ENCODE results near the gene WNT9A. TPM values are rescaled to one million over a fixed set of nuclear protein-coding genes. Genes with fewer than 3 reads are reported as not detected.
A peak's percentile ranks its signal among the peaks of the same experiment; 100 is the strongest.

Gene WNT9A
- total and polyA plus RNA-seq, 9 of the 15 experiments (the other 6 are each of a cell fraction or from before 2014, with no cell fraction given), result 0.04 to 0.17 (median 0.10) TPM; not detected in 4

DNA sequence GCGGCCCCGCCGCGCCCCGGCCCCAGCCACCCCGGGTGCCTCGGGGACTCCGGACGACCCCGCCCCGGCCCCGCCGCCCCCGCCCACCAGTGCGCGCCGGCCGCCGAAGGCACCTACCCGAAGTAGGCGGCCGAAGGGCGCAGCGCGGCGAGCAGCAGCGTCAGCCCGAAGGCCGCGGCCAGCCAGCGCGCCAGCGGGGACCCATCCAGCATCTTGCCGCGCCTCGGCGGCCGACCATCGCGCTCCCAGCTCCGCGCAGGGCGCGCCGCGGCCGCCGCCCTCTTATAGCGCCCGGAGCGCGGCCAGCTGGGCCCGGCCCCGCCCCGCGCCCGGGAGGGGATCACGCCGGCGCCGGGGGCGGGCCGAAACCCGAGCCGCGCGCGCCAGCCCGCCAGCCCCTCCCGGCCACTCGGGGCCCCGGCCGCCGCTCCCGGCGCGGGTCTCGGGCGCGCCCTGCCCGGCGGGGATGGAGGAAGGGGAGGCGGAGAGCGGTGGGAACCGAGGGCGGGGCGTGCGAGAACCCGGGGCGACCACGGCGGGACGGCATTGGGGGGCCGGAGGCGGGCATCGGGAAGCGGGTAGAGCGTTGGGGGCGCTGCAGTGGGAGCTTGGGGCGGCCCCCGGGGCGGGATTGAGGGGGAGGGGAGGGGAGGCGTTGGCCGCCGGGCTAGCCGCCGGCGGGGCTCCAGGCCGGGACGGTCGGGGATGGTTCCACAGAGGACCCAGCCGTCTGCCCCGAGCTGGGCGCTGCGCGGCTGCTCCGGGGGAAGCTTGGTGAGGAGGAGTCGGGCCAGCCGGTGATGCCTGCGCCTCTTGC lies at the start of gene WNT9A (continued):
- no peak for TF ChIP-seq ZBTB11 (CRISPR knock-in tag; IDR thresholded peaks at IDR 0.05)
- no peak for TF ChIP-seq ARID1B (IDR thresholded peaks at IDR 0.05)
- TF ChIP-seq CCNT2 (IDR thresholded peaks at IDR 0.05; ENCODE audit: borderline replicate concordance, extremely low read depth, insufficient read length, low read depth, low read length), result peak; percentile 56
- no peak for TF ChIP-seq CHAMP1 (IDR thresholded peaks at IDR 0.05)
- TF ChIP-seq NR4A1 (CRISPR knock-in tag; IDR thresholded peaks at IDR 0.05), result no peak
- no peak for TF ChIP-seq NR4A1 (tag; IDR thresholded peaks at IDR 0.05)
- no peak for TF ChIP-seq GTF2E2 (tag; IDR thresholded peaks at IDR 0.05)
- TF ChIP-seq RAD21 (CRISPR knock-in tag; conservative IDR thresholded peaks at IDR 0.05 in 1 of 2, IDR thresholded peaks at IDR 0.05 in 1 of 2), result no peak
- TF ChIP-seq ILK (tag; IDR thresholded peaks at IDR 0.05; ENCODE audit: borderline replicate concordance, low read depth), result no peak
- TF ChIP-seq FOS (IDR thresholded peaks at IDR 0.05; ENCODE audit: extremely low read depth, insufficient read length), result no peak
- TF ChIP-seq, protein P1, sequence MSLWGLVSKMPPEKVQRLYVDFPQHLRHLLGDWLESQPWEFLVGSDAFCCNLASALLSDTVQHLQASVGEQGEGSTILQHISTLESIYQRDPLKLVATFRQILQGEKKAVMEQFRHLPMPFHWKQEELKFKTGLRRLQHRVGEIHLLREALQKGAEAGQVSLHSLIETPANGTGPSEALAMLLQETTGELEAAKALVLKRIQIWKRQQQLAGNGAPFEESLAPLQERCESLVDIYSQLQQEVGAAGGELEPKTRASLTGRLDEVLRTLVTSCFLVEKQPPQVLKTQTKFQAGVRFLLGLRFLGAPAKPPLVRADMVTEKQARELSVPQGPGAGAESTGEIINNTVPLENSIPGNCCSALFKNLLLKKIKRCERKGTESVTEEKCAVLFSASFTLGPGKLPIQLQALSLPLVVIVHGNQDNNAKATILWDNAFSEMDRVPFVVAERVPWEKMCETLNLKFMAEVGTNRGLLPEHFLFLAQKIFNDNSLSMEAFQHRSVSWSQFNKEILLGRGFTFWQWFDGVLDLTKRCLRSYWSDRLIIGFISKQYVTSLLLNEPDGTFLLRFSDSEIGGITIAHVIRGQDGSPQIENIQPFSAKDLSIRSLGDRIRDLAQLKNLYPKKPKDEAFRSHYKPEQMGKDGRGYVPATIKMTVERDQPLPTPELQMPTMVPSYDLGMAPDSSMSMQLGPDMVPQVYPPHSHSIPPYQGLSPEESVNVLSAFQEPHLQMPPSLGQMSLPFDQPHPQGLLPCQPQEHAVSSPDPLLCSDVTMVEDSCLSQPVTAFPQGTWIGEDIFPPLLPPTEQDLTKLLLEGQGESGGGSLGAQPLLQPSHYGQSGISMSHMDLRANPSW (CRISPR knock-in tag; IDR thresholded peaks at IDR 0.05), result no peak
- TF ChIP-seq ZZZ3 (IDR thresholded peaks at IDR 0.05), result no peak
- no peak for TF ChIP-seq CREB1 (IDR thresholded peaks at IDR 0.05)
- TF ChIP-seq CREB1 (CRISPR knock-in tag; IDR thresholded peaks at IDR 0.05), result no peak
- no peak for TF ChIP-seq MBD2 (IDR thresholded peaks at IDR 0.05; ENCODE audit: borderline replicate concordance, low read depth)
- no peak for TF ChIP-seq RCOR1 (IDR thresholded peaks at IDR 0.05; ENCODE audit: borderline replicate concordance in 1 of 2, low read depth in 2 of 2, low read length in 2 of 2)
- TF ChIP-seq RBM17 (IDR thresholded peaks at IDR 0.05; ENCODE audit: borderline replicate concordance, low read depth, low read length), result no peak
- TF ChIP-seq MAFK (IDR thresholded peaks at IDR 0.05; ENCODE audit: low read length), result no peak
- no peak for TF ChIP-seq FOXJ2 (tag; IDR thresholded peaks at IDR 0.05)
